GM23248 (cell line): ENCODE results near the gene HSPA12B.

Experiments
- EZH2 ChIP-seq: fragments of 200-600 bp; sonication (generic); IDR thresholded peaks from 2 replicates; pipeline ENCODE4 v1.6.1; 2018; ENCODE audit warnings: antibody characterized with exemption, mild to moderate bottlenecking; ENCODE audit not compliant: insufficient read depth, poor library complexity, severe bottlenecking
- EZH2phosphoT487 ChIP-seq: fragments of 200-600 bp; sonication (generic); IDR thresholded peaks from 2 replicates; pipeline ENCODE4 v1.6.1; 2018; ENCODE audit warnings: antibody characterized with exemption, moderate library complexity, mild to moderate bottlenecking, low read depth; ENCODE audit not compliant: insufficient read depth

DNA sequence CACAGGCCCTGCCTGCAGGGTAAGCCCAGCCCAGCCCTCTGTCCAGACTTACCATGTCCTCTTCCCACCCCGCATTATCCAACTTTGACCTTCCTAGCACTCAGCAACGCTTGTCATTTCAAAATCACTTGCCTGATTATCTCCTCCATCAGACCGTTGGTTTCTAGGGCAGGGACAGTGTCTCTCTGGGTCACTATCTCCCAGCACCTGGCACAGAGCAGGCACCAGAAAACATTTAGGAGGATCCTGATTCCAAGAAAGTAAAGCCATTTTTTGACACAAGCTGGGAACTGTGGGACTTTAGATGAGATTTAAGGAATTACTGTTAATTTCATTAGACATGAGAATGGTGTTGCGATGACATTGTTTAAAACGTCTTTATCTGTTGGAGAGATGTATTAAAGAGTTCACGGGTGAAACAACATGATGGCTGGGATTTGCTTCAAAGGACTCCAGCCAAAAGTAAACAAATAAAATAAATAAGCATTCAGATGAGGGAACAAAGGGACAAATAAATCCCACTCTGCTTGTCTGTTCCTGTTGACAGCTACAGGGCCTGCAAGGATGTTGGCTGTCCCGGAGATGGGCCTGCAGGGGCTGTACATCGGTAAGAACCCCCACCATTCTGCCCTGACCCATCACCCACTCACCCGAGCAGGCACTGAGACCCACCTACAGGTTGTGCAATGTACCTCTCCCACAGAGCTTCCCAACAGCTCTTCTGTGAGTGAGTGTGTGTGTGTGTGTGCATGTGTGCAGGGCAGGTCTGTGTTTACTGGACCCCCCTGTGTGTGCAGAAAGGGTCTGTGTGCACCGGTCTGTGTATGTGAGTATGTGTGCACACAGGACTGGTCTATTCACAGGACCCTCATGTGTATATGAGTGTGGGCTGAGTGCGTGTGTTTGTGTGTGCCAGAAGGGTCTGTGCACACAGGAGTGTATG lies 5.9 kb downstream of the HSPA12B start:
- TF ChIP-seq EZH2 (no peak), EZH2phosphoT487 (no peak)
